Loucy (cell line): ENCODE measurements around the gene SNAPC2.
A peak's percentile ranks its signal among the peaks of the same experiment; 100 is the strongest.

Experiments used
- H2AFZ ChIP-seq: fragments of 200-600 bp; sonication (generic); 2 replicates; pipeline ENCODE4 v1.6.0; 2016; ENCODE audit warnings: antibody characterized with exemption, mild to moderate bottlenecking, low read length, moderate library complexity
- H3F3A ChIP-seq: fragments of 200-600 bp; 2 replicates; pipeline ENCODE4 v1.6.0; 2016; ENCODE audit warnings: antibody characterized with exemption, low read depth, mild to moderate bottlenecking
- H3K27me3 ChIP-seq: fragments of 200-600 bp; sonication (generic); 2 replicates; pipeline ENCODE4 v1.6.1; 2014; ENCODE audit warnings: low read length, mild to moderate bottlenecking; ENCODE audit not compliant: insufficient read depth, poor library complexity, severe bottlenecking
- H3K36me3 ChIP-seq: fragments of 200-600 bp; sonication (generic); 2 replicates; pipeline ENCODE4 v1.6.1; 2016; ENCODE audit warnings: low read length; ENCODE audit not compliant: insufficient read depth
- H3K4me1 ChIP-seq: fragments of 200-600 bp; sonication (generic); 2 replicates; pipeline ENCODE4 v1.5.1; 2014; ENCODE audit warnings: low read length, mild to moderate bottlenecking; ENCODE audit not compliant: insufficient read depth, poor library complexity, severe bottlenecking
- H3K4me2 ChIP-seq: fragments of 200-600 bp; sonication (generic); 2 replicates; pipeline ENCODE4 v1.6.0; 2014; ENCODE audit warnings: antibody characterized with exemption, low read length, low read depth, mild to moderate bottlenecking; ENCODE audit not compliant: poor library complexity, severe bottlenecking
- H3K4me3 ChIP-seq: fragments of 200-600 bp; sonication (generic); 2 replicates; pipeline ENCODE4 v1.5.1; 2014; ENCODE audit warnings: low read length, mild to moderate bottlenecking, mixed read lengths; ENCODE audit not compliant: poor library complexity, severe bottlenecking
- H3K79me2 ChIP-seq: fragments of 200-600 bp; sonication (generic); 2 replicates; pipeline ENCODE4 v1.6.1; 2014; ENCODE audit warnings: low read length; ENCODE audit not compliant: insufficient read depth
- H3K9ac ChIP-seq: fragments of 200-600 bp; sonication (generic); 2 replicates; pipeline ENCODE4 v1.6.0; 2014; ENCODE audit warnings: mild to moderate bottlenecking, low read depth, low read length, moderate library complexity; ENCODE audit not compliant: poor library complexity, severe bottlenecking
- H3K9me2 ChIP-seq: fragments of 200-600 bp; sonication (generic); replicated peaks from 2 replicates; pipeline ENCODE4 v1.6.1; 2016; ENCODE audit warnings: low read depth, low read length, mixed read lengths
- H3K9me3 ChIP-seq: fragments of 200-600 bp; sonication (generic); 2 replicates; pipeline ENCODE4 v1.6.1; 2014; ENCODE audit warnings: mild to moderate bottlenecking, antibody characterized with exemption, low read length, low read depth; ENCODE audit not compliant: insufficient read depth
- H4K20me1 ChIP-seq: fragments of 200-600 bp; sonication (generic); 2 replicates; pipeline ENCODE4 v1.6.0; 2014; ENCODE audit warnings: antibody characterized with exemption, low read length, mild to moderate bottlenecking; ENCODE audit not compliant: insufficient read depth, poor library complexity, severe bottlenecking
- CTCF ChIP-seq: fragments of 200-600 bp; sonication (generic); conservative IDR thresholded peaks from 2 replicates; pipeline ENCODE4 v1.5.1; 2014; ENCODE audit warnings: mild to moderate bottlenecking, antibody characterized with exemption, low read length
- EZH2phosphoT487 ChIP-seq: fragments of 200-600 bp; IDR thresholded peaks from 2 replicates; pipeline ENCODE4 v1.6.1; 2018; ENCODE audit warnings: antibody characterized with exemption, mild to moderate bottlenecking, moderate library complexity, borderline replicate concordance

Gene SNAPC2

GRCh38 chr19:7919610-7920518 lies at the start of gene SNAPC2:
TSS of gene SNAPC2 (plus strand) at chr19:7920338. CDS start at chr19:7920367, 29 bp downstream.
- TF ChIP-seq EZH2phosphoT487 (no peak), CTCF (no peak)
- H3K4me2 ChIP-seq = peak within 1 kb of the TSS; percentile 97
- H2AFZ ChIP-seq = peak within 1 kb of the TSS; percentile 85
- peak within 1 kb of the TSS; percentile 82 for H3K4me3 ChIP-seq
- H3K36me3 ChIP-seq = no peaks in the 10 kb centered on the region
- H3K9me3 ChIP-seq = no peaks in the 10 kb centered on the region
- H4K20me1 ChIP-seq = peaks cover 8% of the 10 kb centered on the region
- peak within 1 kb of the TSS; percentile 75 for H3K9ac ChIP-seq
- no peaks in the 10 kb centered on the region for H3K79me2 ChIP-seq
- H3K9me2 ChIP-seq = no peaks in the 10 kb centered on the region
- no peaks in the 10 kb centered on the region for H3F3A ChIP-seq
- H3K27me3 ChIP-seq = no peaks in the 10 kb centered on the region
- H3K4me1 ChIP-seq = peaks cover 12% of the 10 kb centered on the region

GRCh38 chr19:7870571-7871436 lies 49.3 kb upstream of the SNAPC2 start:
- peaks cover 16% of the 10 kb centered on the region for H3K4me1 ChIP-seq
- peaks cover 4% of the 10 kb centered on the region; the same call in 1 of the 2 replicates for H3F3A ChIP-seq
- no peaks in the 10 kb centered on the region for H3K36me3 ChIP-seq
- peak overlapping the region; percentile 40 for H3K4me2 ChIP-seq
- H4K20me1 ChIP-seq = no peaks in the 10 kb centered on the region
- peak overlapping the region; percentile 11 for H3K4me3 ChIP-seq
- H3K9me3 ChIP-seq = no peaks in the 10 kb centered on the region
- H3K27me3 ChIP-seq = no peaks in the 10 kb centered on the region
- H3K79me2 ChIP-seq = no peaks in the 10 kb centered on the region
- TF ChIP-seq EZH2phosphoT487 (no peak), CTCF (no peak)
- no peaks in the 10 kb centered on the region for H3K9me2 ChIP-seq
- no peak overlapping the region for H3K9ac ChIP-seq
- H2AFZ ChIP-seq = no peak overlapping the region

- no peaks in the 10 kb centered on the region for H3K9me3 ChIP-seq
- no peaks in the 10 kb centered on the region for H3K79me2 ChIP-seq
- H3K4me1 ChIP-seq = peaks cover 16% of the 10 kb centered on the region
- H3K4me3 ChIP-seq = no peak overlapping the region
- no peaks in the 10 kb centered on the region for H4K20me1 ChIP-seq
- no peaks in the 10 kb centered on the region for H3K9me2 ChIP-seq
- H3K27me3 ChIP-seq = no peaks in the 10 kb centered on the region
- H3K4me2 ChIP-seq = peak overlapping the region; percentile 40
- no peaks in the 10 kb centered on the region for H3K36me3 ChIP-seq
- TF ChIP-seq EZH2phosphoT487 = no peak
- TF ChIP-seq CTCF = no peak
- H2AFZ ChIP-seq = no peak overlapping the region
- H3F3A ChIP-seq = peaks cover 4% of the 10 kb centered on the region; the same call in 1 of the 2 replicates
- no peak overlapping the region for H3K9ac ChIP-seq
Measured at GRCh38 chr19:7871437-7872305, 48.5 kb upstream of the SNAPC2 start.
